Skin of body (tissue), 3 donors: ENCODE measurements around the gene TRIM27. TPM values are rescaled to one million over a fixed set of nuclear protein-coding genes. Genes with fewer than 3 reads are reported as not detected.
"Not testable (repeated sequence)": the region's sequence is repeated elsewhere in the genome, so short reads cannot be mapped to it uniquely, and the experiment has no call there.

ENCODE experiments used
- DNase-seq: peaks from one replicate; lab custom pipeline; 2025; lab: John Stamatoyannopoulos, UW
- small RNA-seq: library from RNA; depleted of rRNA; stranded (forward); fragments of <200 nt; gene quantifications from one replicate; pipeline ENCODE3, GENCODE V24; 2014; ENCODE audit warnings: low replicate concordance
- total RNA-seq: library from RNA; depleted of rRNA; stranded (reverse); fragments of >200 nt; gene quantifications from one replicate; pipeline ENCODE4 v1.2.3, GENCODE V29; 2014

Gene TRIM27
- total RNA-seq, 1 donor from 2014 or later, result 48.0 TPM

DNA sequence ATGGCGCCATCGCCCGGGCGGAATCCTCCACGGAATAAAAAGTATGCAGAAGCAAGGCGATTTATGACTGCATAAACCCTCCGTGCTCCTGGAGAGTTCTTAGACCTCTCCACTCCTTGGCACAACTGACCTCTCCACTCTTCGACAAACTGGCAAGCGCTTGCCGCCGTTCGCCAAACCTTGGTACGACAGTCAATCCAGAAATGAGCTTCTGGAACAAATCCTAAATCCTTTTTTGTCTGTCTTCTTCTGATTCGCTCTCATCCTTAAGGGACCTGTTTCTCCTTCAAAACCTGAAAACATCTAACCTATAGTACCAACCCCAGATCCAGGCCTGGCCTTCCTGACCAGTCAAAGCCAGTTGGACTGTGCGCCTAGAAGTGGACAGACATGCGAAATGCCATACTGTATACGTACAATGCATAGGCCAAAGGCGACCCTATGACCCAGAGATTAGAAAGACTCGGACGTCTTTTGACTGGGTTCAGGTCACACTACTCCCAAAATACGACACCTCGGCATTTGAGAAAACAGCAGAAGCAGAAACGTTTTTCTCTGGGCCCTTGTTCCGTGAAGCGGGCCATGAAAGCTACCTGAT lies 59.4 kb downstream of the TRIM27 start:
- DNase-seq, result no peak

DNA sequence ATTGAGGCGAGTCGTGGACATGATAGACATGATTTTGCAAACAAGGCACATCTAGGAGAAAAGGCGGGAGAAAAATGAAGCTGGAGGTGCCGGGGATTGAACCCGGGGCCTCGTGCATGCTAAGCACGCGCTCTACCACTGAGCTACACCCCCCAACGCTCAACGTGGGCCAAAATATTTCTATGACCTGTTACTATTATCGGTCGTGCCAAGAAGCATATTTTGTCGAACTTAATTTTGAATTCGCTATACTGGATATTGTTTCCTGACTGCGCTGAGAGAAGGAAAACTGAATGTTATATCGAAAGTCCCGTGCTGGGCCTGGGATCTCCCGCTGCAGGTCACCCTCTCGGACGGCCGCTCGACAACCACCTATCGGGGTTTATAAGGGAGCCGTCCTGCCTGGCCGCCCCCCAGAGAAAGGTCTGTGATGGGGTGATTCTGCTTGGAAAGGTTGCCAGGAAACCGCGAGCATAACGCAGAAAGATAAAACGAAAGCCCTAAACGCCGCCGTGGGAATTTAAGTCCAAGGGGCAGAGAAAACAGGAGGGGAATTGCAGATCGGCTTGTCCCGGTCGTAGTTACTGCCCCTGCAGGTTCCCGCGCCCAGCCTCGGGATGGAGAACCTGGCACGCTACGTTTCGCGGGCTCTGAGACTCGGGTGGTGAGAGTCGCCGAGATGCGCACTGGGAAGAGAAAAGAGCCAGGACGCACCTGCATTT lies 60.0 kb downstream of the TRIM27 start:
- DNase-seq, result peak; percentile 74

DNA sequence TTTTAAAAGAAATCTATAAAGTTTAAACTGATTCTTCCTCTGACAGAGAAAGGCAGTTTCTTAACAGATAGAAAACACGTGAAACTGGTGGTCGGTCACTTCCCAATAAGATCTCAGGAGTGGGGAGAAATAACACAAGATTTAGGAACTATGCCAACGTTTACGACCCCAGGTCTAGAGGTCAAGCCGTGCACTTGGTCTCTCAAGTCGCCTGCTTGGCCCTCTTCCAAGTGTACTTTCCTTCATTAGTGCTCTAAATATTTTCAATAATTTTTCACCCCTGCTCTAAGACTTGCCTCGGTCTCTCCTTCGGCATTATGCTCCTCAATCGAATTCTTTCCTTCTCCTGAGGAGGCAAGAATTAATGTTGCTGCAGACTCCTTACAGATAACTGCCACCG lies 61.7 kb downstream of the TRIM27 start:
- no peak for DNase-seq

DNA sequence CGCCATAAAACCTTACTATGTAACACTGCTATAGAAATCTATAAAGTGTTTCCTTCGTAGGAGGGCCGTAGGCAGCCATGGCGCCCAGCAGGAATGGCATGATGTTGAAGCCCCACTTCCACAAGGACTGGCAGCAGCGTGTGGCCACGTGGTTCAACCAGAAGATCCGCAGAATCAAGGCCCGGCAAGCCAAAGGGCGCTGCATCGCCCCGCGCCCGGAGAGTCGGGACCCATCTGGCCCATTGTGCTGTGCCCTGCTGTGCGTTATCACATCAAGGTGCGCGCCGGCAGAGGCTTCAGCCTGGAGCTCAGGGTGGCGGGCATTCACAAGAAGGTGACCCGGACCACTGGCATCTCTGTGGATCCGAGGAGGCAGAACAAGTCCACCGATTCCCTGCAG lies 62.4 kb downstream of the TRIM27 start:
- DNase-seq, result no peak

DNA sequence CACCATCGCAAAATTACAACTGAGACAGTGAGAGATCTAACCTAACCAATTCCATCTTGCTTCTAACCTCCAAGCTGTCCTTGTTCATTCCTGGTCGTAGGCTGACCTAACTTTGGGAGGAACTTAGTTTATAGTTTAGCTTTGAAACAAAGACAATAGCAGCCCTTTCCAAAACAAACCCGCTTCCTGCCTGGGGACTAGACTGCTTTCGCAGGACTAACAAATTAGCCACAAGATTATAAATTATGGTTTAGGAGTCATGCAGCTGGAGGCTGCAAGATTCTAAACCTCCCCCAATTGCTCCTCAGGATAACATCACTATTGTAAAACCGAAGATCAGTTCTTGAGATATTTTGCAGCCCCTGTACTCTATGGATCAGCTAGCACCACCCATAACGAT lies 63.2 kb downstream of the TRIM27 start:
- no peak for DNase-seq

DNA sequence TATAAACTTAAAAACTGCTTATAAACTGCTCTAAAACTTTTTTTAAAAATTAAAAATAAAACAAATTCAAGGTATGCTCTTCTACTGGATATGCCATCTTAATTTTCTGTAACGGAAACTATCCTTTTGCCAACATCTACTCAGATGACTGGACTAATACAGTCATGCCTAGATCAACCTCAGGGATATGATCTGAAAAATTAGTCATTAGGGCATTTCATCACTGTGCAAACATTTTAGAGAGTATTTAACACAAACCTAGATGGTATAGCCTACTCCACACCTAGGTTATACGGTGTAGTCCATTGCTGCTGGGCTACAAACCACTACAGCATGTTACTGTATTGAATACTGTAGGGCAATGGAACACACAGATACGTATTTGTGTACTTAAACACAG lies 64.8 kb downstream of the TRIM27 start:
- DNase-seq, result no peak

DNA sequence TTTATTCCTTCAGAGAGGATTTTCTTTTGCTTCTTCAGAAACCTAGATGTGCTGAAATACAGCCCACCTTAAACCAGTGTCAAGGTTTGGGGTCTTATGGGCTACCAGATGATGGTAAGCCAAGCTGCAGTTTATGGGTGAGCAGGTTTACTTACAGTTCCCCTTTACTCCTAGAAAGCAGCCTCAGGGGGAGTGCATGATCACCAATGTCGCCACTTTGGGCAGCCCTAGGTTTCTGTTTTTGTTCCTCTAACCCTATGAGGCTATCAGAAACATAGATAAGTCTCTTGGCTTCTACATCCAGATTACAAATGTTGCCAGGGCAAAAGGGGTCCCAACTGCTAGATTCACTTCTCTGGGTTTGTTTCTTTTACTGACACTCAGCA lies 67.2 kb downstream of the TRIM27 start:
- no peak for DNase-seq

DNA sequence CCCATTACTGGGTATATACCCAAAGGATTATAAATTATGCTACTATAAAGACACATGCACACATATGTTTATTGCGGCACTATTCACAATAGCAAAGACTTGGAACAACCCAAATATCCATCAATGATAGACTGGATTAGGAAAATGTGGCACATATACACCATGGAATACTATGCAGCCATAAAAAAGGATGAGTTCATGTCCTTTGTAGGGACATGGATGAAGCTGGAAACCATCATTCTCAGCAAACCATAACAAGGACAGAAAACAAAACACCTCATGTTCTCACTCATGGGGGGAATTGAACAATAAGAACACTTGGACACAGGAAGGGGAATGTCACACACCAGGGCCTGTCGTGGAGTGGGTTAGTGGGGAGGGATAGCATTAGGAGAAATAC lies 69.4 kb downstream of the TRIM27 start:
- DNase-seq, result not testable (repeated sequence)

Small RNA genes within 50 kb of the gene (small RNA-seq; reads per million reads assigned to genes)
- gene RNU6-930P, result not detected

Other genes with a start within 250 kb of the TRIM27 start
- gene ZNF311, start 81.3 kb upstream of the TRIM27 start, total RNA-seq, result 1.5 TPM
- not detected for gene OR2W1, start 121.2 kb upstream of the TRIM27 start, total RNA-seq
- gene OR2B3, start 163.3 kb upstream of the TRIM27 start, total RNA-seq, result not detected
- not detected for gene OR2J1, start 175.5 kb upstream of the TRIM27 start, total RNA-seq
- gene OR2J3, start 184.1 kb upstream of the TRIM27 start, total RNA-seq, result not detected
- not detected for gene OR2J2, start 246.9 kb upstream of the TRIM27 start, total RNA-seq